ENCODE results near the gene ZNF664. TPM values are rescaled to one million over a fixed set of nuclear protein-coding genes. Genes with fewer than 3 reads are reported as not detected.

ZNF664 gene
- polyA plus RNA-seq, 3 donors, result 1.5 to 20.9 (median 2.7) TPM

DNA sequence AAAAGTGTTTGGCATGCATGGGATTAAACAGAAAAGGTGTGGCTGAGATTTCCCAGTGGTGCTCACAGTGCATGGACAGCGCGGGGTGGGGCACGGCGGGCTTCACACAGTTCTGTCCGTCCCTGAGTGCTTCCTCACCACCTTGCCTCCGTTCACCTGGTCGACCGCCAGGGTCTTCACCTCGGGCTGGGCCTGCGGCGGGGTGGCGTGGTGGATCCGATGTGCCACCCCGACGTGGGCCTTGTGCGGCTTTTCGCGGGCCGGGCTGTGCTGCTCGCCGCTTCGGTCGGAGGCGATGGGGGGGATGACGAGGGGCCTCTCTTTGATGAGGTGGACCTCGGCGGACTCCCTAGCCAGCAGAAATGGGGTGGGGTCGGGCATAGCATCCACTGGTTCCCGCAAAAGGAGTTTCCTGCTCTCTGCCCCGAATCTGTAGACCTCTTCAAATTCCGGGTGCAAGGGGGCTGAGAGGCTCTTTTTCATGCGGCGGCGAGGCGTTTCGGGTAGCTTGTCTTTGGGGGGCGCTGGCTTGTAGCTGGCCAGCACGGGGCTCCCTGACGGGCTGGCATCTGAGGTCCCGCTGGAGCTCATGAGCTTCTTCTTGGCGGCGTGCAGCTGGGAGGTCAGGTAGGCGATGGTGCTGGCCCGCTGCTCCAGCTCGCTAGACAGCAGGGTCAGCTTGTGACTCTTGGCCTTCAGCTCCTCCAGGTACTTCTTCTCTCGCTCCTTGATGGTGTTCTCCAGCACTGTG lies 35.9 kb upstream of the ZNF664 start:
- Mint-ChIP-seq H3K4me1 (peaks cover 40% of the 10 kb centered on the region), H3K4me3 (peak overlapping the region; percentile 68 to 88), H3K27ac (peak overlapping the region in 3 of 7 donors; percentile 6 to 30 (median 11)), H3K36me3 (peaks cover 13 to 15% of the 10 kb centered on the region in 2 donors), H3K9me3 (peaks cover 4 to 16% (median 11%) of the 10 kb centered on the region in 7 donors), H3K27me3 (ENCODE audit: low read depth in 3 of 3) (peaks cover 0 to 6% (median 3%) of the 10 kb centered on the region in 3 donors)
- no peak for DNase-seq
- H4K20me1 ChIP-seq (ENCODE audit: insufficient read depth, low read length), result no peaks in the 10 kb centered on the region
- peaks cover 27 to 29% of the 10 kb centered on the region in 2 donors for H3K4me1 ChIP-seq (ENCODE audit: control insufficient read depth in 1 of 2, insufficient read depth in 2 of 2, low read length in 2 of 2)
- no peak overlapping the region for H3K9ac ChIP-seq (ENCODE audit: insufficient read depth, low read length, poor library complexity, severe bottlenecking)
- intact Hi-C loops (cut with micrococcal nuclease), result no loop called here
- 94% methylated on average over 40 of the region's 46 CpGs for WGBS (ENCODE audit: insufficient coverage)
- H2AFZ ChIP-seq (ENCODE audit: insufficient read depth, low read depth, low read length, poor library complexity, severe bottlenecking), result no peak overlapping the region
- H3K79me2 ChIP-seq (ENCODE audit: insufficient read depth, low read length), result no peaks in the 10 kb centered on the region
- H3K27me3 ChIP-seq (ENCODE audit: control insufficient read depth in 2 of 2, insufficient read depth in 2 of 2, low read length in 2 of 2), result no peaks in the 10 kb centered on the region
- H3K4me2 ChIP-seq (replicated peaks; ENCODE audit: extremely low read depth, low read length, poor library complexity, severe bottlenecking), result peak overlapping the region; percentile 33
- H3K4me3 ChIP-seq (replicated peaks in 1 of 3; ENCODE audit: low read depth in 2 of 3, low read length in 3 of 3), result peak overlapping the region in 1 of 3 experiments; percentile 49
- peaks cover 0 to 4% of the 10 kb centered on the region in 2 donors for H3K36me3 ChIP-seq (replicated peaks in 1 of 2; ENCODE audit: control insufficient read depth in 1 of 2, insufficient read depth in 2 of 2, low read length in 2 of 2)
- H3K9me3 ChIP-seq (replicated peaks in 1 of 2; ENCODE audit: control insufficient read depth in 1 of 2, insufficient read depth in 1 of 2, low read length in 2 of 2), result peaks cover 6 to 11% of the 10 kb centered on the region in 2 donors
- TF ChIP-seq, protein P1, sequence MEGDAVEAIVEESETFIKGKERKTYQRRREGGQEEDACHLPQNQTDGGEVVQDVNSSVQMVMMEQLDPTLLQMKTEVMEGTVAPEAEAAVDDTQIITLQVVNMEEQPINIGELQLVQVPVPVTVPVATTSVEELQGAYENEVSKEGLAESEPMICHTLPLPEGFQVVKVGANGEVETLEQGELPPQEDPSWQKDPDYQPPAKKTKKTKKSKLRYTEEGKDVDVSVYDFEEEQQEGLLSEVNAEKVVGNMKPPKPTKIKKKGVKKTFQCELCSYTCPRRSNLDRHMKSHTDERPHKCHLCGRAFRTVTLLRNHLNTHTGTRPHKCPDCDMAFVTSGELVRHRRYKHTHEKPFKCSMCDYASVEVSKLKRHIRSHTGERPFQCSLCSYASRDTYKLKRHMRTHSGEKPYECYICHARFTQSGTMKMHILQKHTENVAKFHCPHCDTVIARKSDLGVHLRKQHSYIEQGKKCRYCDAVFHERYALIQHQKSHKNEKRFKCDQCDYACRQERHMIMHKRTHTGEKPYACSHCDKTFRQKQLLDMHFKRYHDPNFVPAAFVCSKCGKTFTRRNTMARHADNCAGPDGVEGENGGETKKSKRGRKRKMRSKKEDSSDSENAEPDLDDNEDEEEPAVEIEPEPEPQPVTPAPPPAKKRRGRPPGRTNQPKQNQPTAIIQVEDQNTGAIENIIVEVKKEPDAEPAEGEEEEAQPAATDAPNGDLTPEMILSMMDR (IDR thresholded peaks at IDR 0.05), result no peak
- no peak overlapping the region for H3K27ac ChIP-seq (ENCODE audit: low read depth in 1 of 2, low read length in 2 of 2)

- TF ChIP-seq, protein P1 (IDR thresholded peaks at IDR 0.05), result no peak
- Histone ChIP-seq H3K79me2 (ENCODE audit: insufficient read depth, low read length) (no peaks in the 10 kb centered on the region), H3K4me1 (ENCODE audit: control insufficient read depth in 1 of 2, insufficient read depth in 2 of 2, low read length in 2 of 2) (peaks cover 27 to 30% of the 10 kb centered on the region in 2 donors), H2AFZ (ENCODE audit: insufficient read depth, low read depth, low read length, poor library complexity, severe bottlenecking) (peak overlapping the region; percentile 67), H3K27me3 (ENCODE audit: control insufficient read depth in 2 of 2, insufficient read depth in 2 of 2, low read length in 2 of 2) (no peaks in the 10 kb centered on the region), H3K9me3 (replicated peaks in 1 of 2; ENCODE audit: control insufficient read depth in 1 of 2, insufficient read depth in 1 of 2, low read length in 2 of 2) (peaks cover 14 to 20% of the 10 kb centered on the region in 2 donors), H3K36me3 (replicated peaks in 1 of 2; ENCODE audit: control insufficient read depth in 1 of 2, insufficient read depth in 2 of 2, low read length in 2 of 2) (peaks cover 0 to 11% of the 10 kb centered on the region in 2 donors), H3K4me3 (replicated peaks in 1 of 3; ENCODE audit: low read depth in 2 of 3, low read length in 3 of 3) (peak overlapping the region in 1 of 3 experiments; percentile 49), H3K27ac (ENCODE audit: low read depth in 1 of 2, low read length in 2 of 2) (no peak overlapping the region), H3K9ac (ENCODE audit: insufficient read depth, low read length, poor library complexity, severe bottlenecking) (peak overlapping the region; percentile 21), H4K20me1 (ENCODE audit: insufficient read depth, low read length) (no peaks in the 10 kb centered on the region), H3K4me2 (replicated peaks; ENCODE audit: extremely low read depth, low read length, poor library complexity, severe bottlenecking) (peak overlapping the region; percentile 33)
- Mint-ChIP-seq H3K9me3 (peaks cover 10 to 24% (median 19%) of the 10 kb centered on the region in 7 donors), H3K36me3 (peaks cover 20 to 24% of the 10 kb centered on the region in 2 donors), H3K4me3 (peak overlapping the region; percentile 68 to 88), H3K27ac (peak overlapping the region in 4 of 7 donors; percentile 6 to 73 (median 24)), H3K4me1 (peaks cover 42% of the 10 kb centered on the region), H3K27me3 (ENCODE audit: low read depth in 3 of 3) (peaks cover 0 to 6% (median 2%) of the 10 kb centered on the region in 3 donors)
- intact Hi-C loops (cut with micrococcal nuclease), result no loop called here
- DNase-seq, result no peak
- 9% methylated on average over 9 of the region's 16 CpGs for WGBS (ENCODE audit: insufficient coverage)
These were observed 35.1 kb upstream of the ZNF664 start for GRCh38 chr12:123937707-123938591.
